Activated naive CD8-positive, alpha-beta T cell treated with anti-CD3 and anti-CD28 coated beads, Interleukin-2, amount 10 ng/mL, durations not matched to agents 7 days and 5 days (primary cell): ENCODE measurements around the gene LGMN. TPM values are rescaled to one million over a fixed set of nuclear protein-coding genes. Genes with fewer than 3 reads are reported as not detected.
"Not testable (repeated sequence)": the region's sequence is repeated elsewhere in the genome, so short reads cannot be mapped to it uniquely, and the experiment has no call there.

Experiments used
- ATAC-seq: fragments of 150-1000 bp; cut with Tn5 transposase; one replicate; pipeline ENCODE4 v1.10.0; 2021; ENCODE audit warnings: low read depth, moderate library complexity
- POLR2A ChIA-PET: fragments of 350-600 bp; sonication (Branson Sonifier 250); formaldehyde crosslinking; loops from one replicate; lab custom pipeline; 2021; ENCODE audit warnings: antibody characterized with exemption; lab: Charles Lee
- DNase-seq: peaks from one replicate; pipeline ENCODE4 v3.0.0; 2021
- H3K27ac Mint-ChIP-seq: one replicate; pipeline ENCODE4 v1.8.0; 2022; ENCODE audit warnings: mild to moderate bottlenecking, mixed read lengths
- H3K27me3 Mint-ChIP-seq: one replicate; pipeline ENCODE4 v1.8.0; 2022; ENCODE audit warnings: mild to moderate bottlenecking, moderate library complexity, mixed read lengths
- H3K36me3 Mint-ChIP-seq: one replicate; pipeline ENCODE4 v1.8.0; 2021; ENCODE audit warnings: mild to moderate bottlenecking, mixed read lengths
- H3K4me1 Mint-ChIP-seq: one replicate; pipeline ENCODE4 v1.8.0; 2021; ENCODE audit warnings: mixed read lengths
- H3K4me3 Mint-ChIP-seq: one replicate; pipeline ENCODE4 v1.8.0; 2022; ENCODE audit warnings: mild to moderate bottlenecking, moderate library complexity, mixed read lengths
- H3K9me3 Mint-ChIP-seq: one replicate; pipeline ENCODE4 v1.8.0; 2021; ENCODE audit warnings: mixed read lengths
- total RNA-seq, 2 experiments: library from RNA; stranded (reverse); gene quantifications; one replicate each; pipeline ENCODE4 v1.2.3, GENCODE V29; 2021

Gene LGMN
- total RNA-seq, 2 experiments from 2014 or later: 13.4 to 16.7 TPM

GRCh38 chr14:92755495-92755894 lies 7.1 kb upstream of the LGMN start:
- H3K9me3 Mint-ChIP-seq: peaks cover 4% of the 10 kb centered on the region
- H3K4me1 Mint-ChIP-seq: peaks cover 30% of the 10 kb centered on the region
- H3K4me3 Mint-ChIP-seq: no peak overlapping the region
- no peak for ATAC-seq
- H3K36me3 Mint-ChIP-seq: no peaks in the 10 kb centered on the region
- no peak overlapping the region for H3K27ac Mint-ChIP-seq
- peaks cover 6% of the 10 kb centered on the region for H3K27me3 Mint-ChIP-seq
- POLR2A ChIA-PET: no interaction called here
- DNase-seq: no peak

- POLR2A ChIA-PET: no interaction called here
- peaks cover 31% of the 10 kb centered on the region for H3K4me1 Mint-ChIP-seq
- DNase-seq (no peak), ATAC-seq (no peak)
- H3K9me3 Mint-ChIP-seq: peaks cover 4% of the 10 kb centered on the region
- peaks cover 11% of the 10 kb centered on the region for H3K27me3 Mint-ChIP-seq
- no peak overlapping the region for H3K4me3 Mint-ChIP-seq
- H3K36me3 Mint-ChIP-seq: peaks cover 4% of the 10 kb centered on the region
- no peak overlapping the region for H3K27ac Mint-ChIP-seq
Observed at GRCh38 chr14:92754966-92755365, 6.5 kb upstream of the LGMN start.

DNA sequence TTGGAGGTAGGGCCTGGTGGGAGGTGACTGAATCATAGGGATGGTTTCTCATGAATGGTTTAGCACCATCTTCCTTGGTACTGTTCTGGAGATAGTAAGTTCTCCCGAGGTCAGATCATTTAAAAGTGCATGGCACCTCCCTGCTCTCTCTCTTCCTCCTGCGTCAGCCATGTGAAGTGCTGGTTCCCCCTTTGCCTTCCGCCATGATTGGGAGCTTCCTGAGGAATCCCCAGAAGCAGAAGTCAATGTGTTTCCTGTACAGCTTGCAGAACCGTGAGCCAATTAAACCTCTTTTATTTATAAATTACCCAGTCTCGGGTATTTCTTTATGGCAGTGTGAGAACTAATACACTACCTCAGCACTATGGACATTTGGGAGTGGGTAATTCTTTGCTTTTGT lies 4.8 kb upstream of the LGMN start:
- DNase-seq (no peak), ATAC-seq (no peak)
- peaks cover 27% of the 10 kb centered on the region for H3K4me1 Mint-ChIP-seq
- H3K36me3 Mint-ChIP-seq: peaks cover 4% of the 10 kb centered on the region
- POLR2A ChIA-PET: no interaction called here
- H3K4me3 Mint-ChIP-seq: no peak overlapping the region
- peaks cover 27% of the 10 kb centered on the region for H3K27me3 Mint-ChIP-seq
- H3K27ac Mint-ChIP-seq: no peak overlapping the region
- no peaks in the 10 kb centered on the region for H3K9me3 Mint-ChIP-seq

DNA sequence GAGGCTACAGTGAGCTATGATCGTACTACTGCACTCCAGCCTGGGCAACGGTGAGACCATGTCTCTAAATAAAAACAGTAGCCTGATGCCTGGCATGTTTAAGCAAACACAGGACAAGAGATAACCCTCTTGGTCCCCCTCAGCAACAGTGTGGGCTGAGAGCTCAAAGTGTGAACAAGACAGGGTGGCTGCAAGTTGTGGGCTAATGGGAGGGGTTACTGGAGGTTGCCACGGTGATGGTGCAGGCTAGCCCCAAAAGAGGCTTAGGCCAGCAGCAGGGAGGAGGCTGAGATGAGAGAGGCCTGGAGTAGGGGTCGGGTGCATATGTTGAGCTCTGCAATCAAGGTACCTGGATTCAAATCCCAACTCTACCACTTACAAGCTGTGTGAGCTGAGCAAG lies 3.4 kb upstream of the LGMN start:
- Mint-ChIP-seq H3K27me3 (peaks cover 41% of the 10 kb centered on the region), H3K4me1 (peaks cover 36% of the 10 kb centered on the region)

GRCh38 chr14:92750994-92751400 lies 2.6 kb upstream of the LGMN start:
- H3K36me3 Mint-ChIP-seq: peaks cover 4% of the 10 kb centered on the region
- ATAC-seq (no peak), DNase-seq (no peak)
- H3K27me3 Mint-ChIP-seq: peaks cover 47% of the 10 kb centered on the region
- POLR2A ChIA-PET: interaction anchor here (0.8 to 1.9 kb wide), 3 partner anchors 17 to 99 kb away, joined by 3 to 8 read pairs (median 7); partner anchors contain the start of gene GOLGA5
- H3K4me1 Mint-ChIP-seq: peaks cover 36% of the 10 kb centered on the region
- H3K27ac Mint-ChIP-seq: no peak overlapping the region
- H3K4me3 Mint-ChIP-seq: peak overlapping the region; percentile 82
- no peaks in the 10 kb centered on the region for H3K9me3 Mint-ChIP-seq

More for the DNA sequence above, 3.4 kb upstream of the LGMN start:
- no peaks in the 10 kb centered on the region for H3K9me3 Mint-ChIP-seq
- no peak overlapping the region for H3K27ac Mint-ChIP-seq
- no peak overlapping the region for H3K4me3 Mint-ChIP-seq
- POLR2A ChIA-PET: interaction anchor here (0.8 to 1.9 kb wide), 2 partner anchors 42 to 57 kb away, joined by 3 to 7 read pairs; partner anchors contain the start of gene GOLGA5
- no peak for ATAC-seq
- no peak for DNase-seq
- peaks cover 4% of the 10 kb centered on the region for H3K36me3 Mint-ChIP-seq

DNA sequence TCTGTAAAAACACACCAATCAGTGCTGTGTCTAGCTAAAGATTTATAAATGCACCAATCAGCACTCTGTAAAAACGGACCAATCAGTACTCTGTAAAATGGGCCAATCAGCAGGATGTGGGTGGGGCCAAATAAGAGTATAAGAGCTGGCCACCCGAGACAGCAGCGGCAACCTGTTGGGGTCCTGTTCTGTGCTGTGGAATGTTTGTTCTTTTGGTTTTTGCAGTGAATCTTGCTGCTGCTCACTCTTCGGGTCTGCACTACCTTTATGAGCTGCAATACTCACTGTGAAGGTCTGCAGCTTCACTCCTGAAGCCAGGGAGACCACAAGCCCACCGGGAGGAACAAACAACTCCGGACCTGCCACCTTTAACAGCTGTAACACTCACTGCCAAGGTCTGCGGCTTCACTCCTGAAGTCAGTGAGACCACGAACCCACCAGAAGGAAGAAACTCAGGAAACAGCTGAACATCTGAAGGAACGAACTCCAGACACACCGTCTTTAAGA lies 1.8 kb upstream of the LGMN start:
- Mint-ChIP-seq H3K27me3 (peaks cover 53% of the 10 kb centered on the region), H3K4me3 (peak overlapping the region; percentile 82)

GRCh38 chr14:92747701-92748258 lies 647 bp downstream of the LGMN start:
- POLR2A ChIA-PET: no interaction called here
- H3K9me3 Mint-ChIP-seq: no peaks in the 10 kb centered on the region
- peaks cover 4% of the 10 kb centered on the region for H3K36me3 Mint-ChIP-seq
- peak overlapping the region; percentile 83 for H3K4me3 Mint-ChIP-seq
- H3K4me1 Mint-ChIP-seq: peaks cover 31% of the 10 kb centered on the region
- ATAC-seq (no peak), DNase-seq (no peak)
- H3K27ac Mint-ChIP-seq: peak overlapping the region; percentile 12
- peaks cover 53% of the 10 kb centered on the region for H3K27me3 Mint-ChIP-seq

More for the DNA sequence above, 1.8 kb upstream of the LGMN start:
- peaks cover 35% of the 10 kb centered on the region for H3K4me1 Mint-ChIP-seq
- ATAC-seq, H3K36me3 Mint-ChIP-seq, H3K27ac Mint-ChIP-seq, H3K9me3 Mint-ChIP-seq: not testable (repeated sequence)
- peak; percentile 40 for DNase-seq
- POLR2A ChIA-PET: interaction anchor here (0.8 to 1.5 kb wide), 2 partner anchors 18 to 99 kb away, joined by 3 to 8 read pairs; no protein-coding TSS in a partner anchor

- Mint-ChIP-seq H3K27me3 (peaks cover 44% of the 10 kb centered on the region), H3K36me3 (no peaks in the 10 kb centered on the region), H3K4me3 (no peak overlapping the region), H3K9me3 (no peaks in the 10 kb centered on the region), H3K4me1 (peaks cover 15% of the 10 kb centered on the region), H3K27ac (no peak overlapping the region)
- ATAC-seq: no peak
- POLR2A ChIA-PET: interaction anchor here (0.7 kb wide), 1 partner anchor 1889 kb away, joined by 3 read pairs; no protein-coding TSS in a partner anchor
- no peak for DNase-seq
Observed at GRCh38 chr14:92744198-92744597, 4.2 kb downstream of the LGMN start.

- H3K27me3 Mint-ChIP-seq: peaks cover 20% of the 10 kb centered on the region
- DNase-seq (no peak), ATAC-seq (no peak)
- H3K9me3 Mint-ChIP-seq: no peaks in the 10 kb centered on the region
- peaks cover 8% of the 10 kb centered on the region for H3K4me1 Mint-ChIP-seq
- POLR2A ChIA-PET: no interaction called here
- no peaks in the 10 kb centered on the region for H3K36me3 Mint-ChIP-seq
- no peak overlapping the region for H3K27ac Mint-ChIP-seq
- H3K4me3 Mint-ChIP-seq: no peak overlapping the region
Observed at GRCh38 chr14:92740440-92740839, 8.0 kb downstream of the LGMN start.

- Mint-ChIP-seq H3K27ac (no peak overlapping the region), H3K36me3 (no peaks in the 10 kb centered on the region), H3K4me1 (peaks cover 8% of the 10 kb centered on the region), H3K9me3 (no peaks in the 10 kb centered on the region), H3K27me3 (peaks cover 26% of the 10 kb centered on the region), H3K4me3 (no peak overlapping the region)
- POLR2A ChIA-PET: no interaction called here
- ATAC-seq (no peak), DNase-seq (no peak)
Observed at GRCh38 chr14:92737619-92738188, 10.7 kb downstream of the LGMN start.

DNA sequence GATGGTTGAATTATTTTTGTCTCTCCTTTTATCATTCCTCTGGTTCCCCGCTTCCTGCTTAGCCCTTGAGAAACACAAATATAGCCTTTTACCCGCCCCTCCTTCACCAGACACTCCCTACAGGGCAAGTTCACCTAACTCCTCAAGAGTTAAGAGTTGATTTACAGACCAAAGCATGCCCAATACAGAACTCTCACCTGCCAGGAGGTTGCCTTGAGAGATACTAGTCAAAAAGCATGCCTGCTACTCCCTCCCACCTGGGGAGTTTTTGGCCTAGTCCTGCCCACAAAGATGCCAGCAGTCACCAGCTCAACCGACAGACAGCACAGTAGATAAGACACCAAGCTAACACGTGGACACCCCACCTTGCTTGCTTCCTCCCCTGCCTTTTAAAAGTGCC lies 11.2 kb downstream of the LGMN start:
- DNase-seq: no peak
- Mint-ChIP-seq H3K36me3 (no peaks in the 10 kb centered on the region), H3K9me3 (no peaks in the 10 kb centered on the region), H3K27me3 (peaks cover 28% of the 10 kb centered on the region), H3K4me1 (peaks cover 8% of the 10 kb centered on the region), H3K27ac (no peak overlapping the region), H3K4me3 (peak overlapping the region; percentile 6)
- POLR2A ChIA-PET: no interaction called here
- ATAC-seq: no peak

DNA sequence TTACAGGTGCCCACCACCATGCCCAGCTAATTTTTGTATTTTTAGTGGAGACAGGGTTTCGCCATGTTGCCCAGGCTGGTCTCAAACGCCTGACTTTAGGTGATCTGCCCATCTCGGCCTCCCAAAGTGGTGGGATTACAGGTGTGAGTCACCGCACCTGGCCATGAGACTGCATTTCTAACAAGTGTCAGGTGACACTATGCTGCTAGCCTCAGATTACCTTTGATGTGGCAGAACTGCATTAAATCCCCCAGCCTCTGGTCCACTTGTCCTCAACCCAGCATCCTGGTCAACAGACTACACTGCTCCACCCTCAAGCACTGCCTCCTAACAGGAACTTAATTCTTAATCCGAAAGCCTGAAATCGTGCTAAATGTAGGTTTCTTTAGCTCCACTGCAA lies 13.1 kb downstream of the LGMN start:
- POLR2A ChIA-PET: no interaction called here
- ATAC-seq (no peak), DNase-seq (no peak)

GRCh38 chr14:92734618-92735017 lies 13.8 kb downstream of the LGMN start:
- peaks cover 36% of the 10 kb centered on the region for H3K27me3 Mint-ChIP-seq
- POLR2A ChIA-PET: no interaction called here
- H3K9me3 Mint-ChIP-seq: peaks cover 6% of the 10 kb centered on the region
- ATAC-seq (no peak), DNase-seq (no peak)
- H3K4me1 Mint-ChIP-seq: peaks cover 13% of the 10 kb centered on the region
- peaks cover 7% of the 10 kb centered on the region for H3K36me3 Mint-ChIP-seq
- H3K27ac Mint-ChIP-seq: no peak overlapping the region
- no peak overlapping the region for H3K4me3 Mint-ChIP-seq

More for the DNA sequence above, 13.1 kb downstream of the LGMN start:
- Mint-ChIP-seq H3K36me3 (peaks cover 7% of the 10 kb centered on the region), H3K4me3 (no peak overlapping the region), H3K9me3 (peaks cover 6% of the 10 kb centered on the region), H3K27ac (no peak overlapping the region), H3K27me3 (peaks cover 32% of the 10 kb centered on the region), H3K4me1 (peaks cover 8% of the 10 kb centered on the region)

- peaks cover 17% of the 10 kb centered on the region for H3K4me1 Mint-ChIP-seq
- POLR2A ChIA-PET: no interaction called here
- no peak overlapping the region for H3K4me3 Mint-ChIP-seq
- H3K27me3 Mint-ChIP-seq: peaks cover 37% of the 10 kb centered on the region
- DNase-seq: no peak
- H3K27ac Mint-ChIP-seq: no peak overlapping the region
- peaks cover 6% of the 10 kb centered on the region for H3K9me3 Mint-ChIP-seq
- H3K36me3 Mint-ChIP-seq: peaks cover 7% of the 10 kb centered on the region
- no peak for ATAC-seq
Observed at GRCh38 chr14:92733007-92733406, 15.4 kb downstream of the LGMN start.
